Progenitor cell of endocrine pancreas (in vitro differentiated cells): ENCODE measurements around the gene ROR2. TPM values are rescaled to one million over a fixed set of nuclear protein-coding genes. Genes with fewer than 3 reads are reported as not detected.

Experiments used
- DNase-seq: peaks from one replicate; pipeline ENCODE4 v3.0.0; 2021; ENCODE audit warnings: low spot score; ENCODE audit not compliant: unreplicated experiment
- H3K27ac Mint-ChIP-seq: 2 replicates; pipeline ENCODE4 v1.8.0; 2021; ENCODE audit warnings: mild to moderate bottlenecking, moderate library complexity, mixed read lengths
- H3K27me3 Mint-ChIP-seq: 2 replicates; pipeline ENCODE4 v1.8.0; 2021; ENCODE audit warnings: mixed read lengths
- H3K36me3 Mint-ChIP-seq: 2 replicates; pipeline ENCODE4 v1.8.0; 2022; ENCODE audit warnings: mixed read lengths; ENCODE audit not compliant: insufficient read depth
- H3K4me1 Mint-ChIP-seq: 2 replicates; pipeline ENCODE4 v1.8.0; 2021; ENCODE audit warnings: low read depth, mixed read lengths
- H3K4me3 Mint-ChIP-seq: 2 replicates; pipeline ENCODE4 v1.8.0; 2021; ENCODE audit warnings: low read depth, mild to moderate bottlenecking, moderate library complexity, mixed read lengths
- H3K9me3 Mint-ChIP-seq: 2 replicates; pipeline ENCODE4 v1.8.0; 2021; ENCODE audit warnings: low read depth, mixed read lengths
- CTCF ChIP-seq: fragments of 200-600 bp; sonication (generic); IDR thresholded peaks from one replicate; pipeline ENCODE4 v1.5.0; 2021; ENCODE audit warnings: antibody characterized with exemption, mild to moderate bottlenecking; ENCODE audit not compliant: unreplicated experiment
- total RNA-seq: library from RNA; stranded (reverse); gene quantifications from 2 replicates; pipeline ENCODE4 v1.2.1, GENCODE V29; 2021

Gene ROR2
- total RNA-seq, 1 donor from 2014 or later, result 23.6 TPM

DNA sequence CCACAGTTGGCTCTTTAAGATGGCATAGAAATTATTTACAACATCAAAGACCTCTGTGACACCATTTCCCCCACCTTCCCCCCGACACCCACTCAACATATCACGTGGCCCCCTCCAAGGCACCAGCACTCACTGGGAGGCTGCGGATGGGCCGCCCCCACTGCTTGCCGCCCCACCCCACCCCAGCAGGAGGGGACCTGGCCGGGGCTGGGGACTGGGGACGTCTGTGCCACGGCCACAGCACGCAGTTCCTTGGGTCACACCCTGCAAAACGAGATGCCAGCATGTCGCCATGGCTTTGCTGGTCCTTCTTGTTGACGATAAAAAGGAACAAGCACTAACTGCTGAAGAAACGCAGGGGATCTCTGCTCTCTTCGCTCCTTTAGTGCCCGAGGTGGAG, 269.0 kb downstream of the ROR2 start:
- H3K27me3 Mint-ChIP-seq, result peaks cover 10% of the 10 kb centered on the region
- no peaks in the 10 kb centered on the region for H3K36me3 Mint-ChIP-seq
- no peaks in the 10 kb centered on the region for H3K9me3 Mint-ChIP-seq
- TF ChIP-seq CTCF, result no peak
- peaks cover 6% of the 10 kb centered on the region for H3K4me1 Mint-ChIP-seq
- no peak overlapping the region for H3K4me3 Mint-ChIP-seq
- no peak overlapping the region for H3K27ac Mint-ChIP-seq
- no peak for DNase-seq

- H3K9me3 Mint-ChIP-seq, result no peaks in the 10 kb centered on the region
- no peak overlapping the region for H3K27ac Mint-ChIP-seq
- TF ChIP-seq CTCF, result no peak
- DNase-seq, result no peak
- peaks cover 10% of the 10 kb centered on the region for H3K27me3 Mint-ChIP-seq
- no peak overlapping the region for H3K4me3 Mint-ChIP-seq
- peaks cover 6% of the 10 kb centered on the region for H3K4me1 Mint-ChIP-seq
- no peaks in the 10 kb centered on the region for H3K36me3 Mint-ChIP-seq
These were observed 269.9 kb downstream of the ROR2 start for GRCh38 chr9:91680106-91680505.

DNA sequence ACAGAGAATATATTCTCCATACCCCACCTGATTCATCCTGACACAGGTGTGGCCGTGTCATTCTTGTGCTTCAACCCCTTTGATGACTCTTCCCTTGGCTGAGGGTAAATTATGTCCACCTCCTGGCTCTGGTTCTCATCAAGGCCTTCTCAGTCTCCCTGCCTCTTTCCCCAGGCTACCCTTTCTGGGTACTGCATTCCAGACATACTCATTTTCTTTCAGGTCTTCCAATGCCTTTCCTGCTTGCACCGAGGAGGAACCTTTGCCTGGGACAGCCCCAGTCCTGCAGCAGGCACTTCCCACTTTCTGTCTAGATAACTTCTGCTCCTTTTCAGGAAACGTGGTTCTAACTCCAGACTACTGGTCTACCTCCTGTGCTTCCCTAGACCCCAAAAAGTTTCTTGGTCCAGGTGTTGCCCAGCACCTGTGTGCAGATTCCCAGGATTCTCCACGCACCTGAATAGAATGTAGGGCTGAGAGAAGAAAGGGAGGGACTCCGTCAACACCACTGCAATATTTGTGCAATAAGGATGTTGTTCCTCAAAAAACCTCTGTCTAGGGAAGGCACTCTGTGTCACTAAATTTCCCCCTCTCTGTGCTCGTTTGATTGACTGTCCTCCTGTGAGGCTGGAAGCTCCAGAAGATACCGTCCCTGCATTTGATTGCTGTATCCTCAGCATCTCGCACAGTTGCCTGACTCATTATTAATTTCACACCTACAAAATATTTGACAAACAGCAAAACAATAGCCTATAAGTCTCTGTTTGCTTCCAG, 271.0 kb downstream of the ROR2 start:
- Mint-ChIP-seq H3K27ac (peak overlapping the region; percentile 38), H3K36me3 (no peaks in the 10 kb centered on the region), H3K27me3 (peaks cover 10% of the 10 kb centered on the region), H3K4me3 (no peak overlapping the region), H3K9me3 (no peaks in the 10 kb centered on the region), H3K4me1 (peaks cover 6% of the 10 kb centered on the region)
- no peak for DNase-seq
- TF ChIP-seq CTCF, result no peak

GRCh38 chr9:91677822-91678436, 272.1 kb downstream of the ROR2 start:
- peaks cover 10% of the 10 kb centered on the region for H3K27me3 Mint-ChIP-seq
- no peak for TF ChIP-seq CTCF
- no peak for DNase-seq
- H3K36me3 Mint-ChIP-seq, result no peaks in the 10 kb centered on the region
- no peak overlapping the region for H3K27ac Mint-ChIP-seq
- H3K9me3 Mint-ChIP-seq, result peaks cover 3% of the 10 kb centered on the region
- H3K4me1 Mint-ChIP-seq, result peaks cover 6% of the 10 kb centered on the region
- H3K4me3 Mint-ChIP-seq, result no peak overlapping the region

GRCh38 chr9:91677331-91677730, 272.7 kb downstream of the ROR2 start:
- Mint-ChIP-seq H3K27me3 (peaks cover 10% of the 10 kb centered on the region), H3K9me3 (peaks cover 6% of the 10 kb centered on the region), H3K4me3 (no peak overlapping the region), H3K27ac (no peak overlapping the region), H3K36me3 (no peaks in the 10 kb centered on the region), H3K4me1 (peaks cover 6% of the 10 kb centered on the region)
- no peak for DNase-seq
- no peak for TF ChIP-seq CTCF
